ENCODE data around the gene ARHGEF28. TPM values are rescaled to one million over a fixed set of nuclear protein-coding genes. Genes with fewer than 3 reads are reported as not detected.
A peak's percentile ranks its signal among the peaks of the same experiment; 100 is the strongest.

Gene ARHGEF28
- total and polyA plus RNA-seq, 2 of the 13 experiments (the other 11 are each of a cell fraction or from before 2014, with no cell fraction given): 17.4 to 34.1 TPM

GRCh38 chr5:73985145-73985544 lies 359.1 kb downstream of the ARHGEF28 start (continued):
- no peak for TF ChIP-seq ZBTB25 (CRISPR knock-in tag; IDR thresholded peaks at IDR 0.05)
- TF ChIP-seq ZNF543 (CRISPR knock-in tag; IDR thresholded peaks at IDR 0.05): no peak
- TF ChIP-seq POLR2G (IDR thresholded peaks at IDR 0.05; ENCODE audit: low read depth, low read length): no peak
- no peak for TF ChIP-seq ZKSCAN8 (CRISPR knock-in tag; IDR thresholded peaks at IDR 0.05; ENCODE audit: borderline replicate concordance)
- no peak for TF ChIP-seq SP5 (CRISPR knock-in tag; IDR thresholded peaks at IDR 0.05; ENCODE audit: borderline replicate concordance, low read depth)
- no peak for TF ChIP-seq ZNF121 (CRISPR knock-in tag; IDR thresholded peaks at IDR 0.05)
- peak; percentile 70; the same call in 1 of the 2 replicates for TF ChIP-seq ARID5B (CRISPR knock-in tag; IDR thresholded peaks at IDR 0.05)
- TF ChIP-seq CCAR2 (optimal IDR thresholded peaks at IDR 0.05; ENCODE audit: low read depth, low read length): no peak
- TF ChIP-seq ARID3A (IDR thresholded peaks at IDR 0.05; ENCODE audit: low read depth, low read length): 0 out of 2 replicates have a peak, but pooled peaks have one; percentile 43
- TF ChIP-seq HOMEZ (CRISPR knock-in tag; IDR thresholded peaks at IDR 0.05; ENCODE audit: low read depth): no peak
- TF ChIP-seq WIZ (CRISPR knock-in tag; IDR thresholded peaks at IDR 0.05): no peak
- TF ChIP-seq ZBTB4 (CRISPR knock-in tag; IDR thresholded peaks at IDR 0.05; ENCODE audit: borderline replicate concordance): no peak
- no peak for TF ChIP-seq ZBTB44 (CRISPR knock-in tag; IDR thresholded peaks at IDR 0.05)
- TF ChIP-seq RFX5 (IDR thresholded peaks at IDR 0.05; ENCODE audit: low read depth, low read length): no peak
- TF ChIP-seq GTF3A (CRISPR knock-in tag; conservative IDR thresholded peaks at IDR 0.05): no peak
- TF ChIP-seq ZNF644 (CRISPR knock-in tag; IDR thresholded peaks at IDR 0.05; ENCODE audit: low read depth): no peak
- TF ChIP-seq HDAC1 (CRISPR knock-in tag; IDR thresholded peaks at IDR 0.05): peak; percentile 42; the same call in 1 of the 2 replicates
